LoVo (cell line): ENCODE data around the gene SYCE1.

Experiments
- DNase-seq: peaks from one replicate; pipeline ENCODE4 v3.0.0-alpha.2; 2016; ENCODE audit warnings: low spot score

The SYCE1 gene

DNA sequence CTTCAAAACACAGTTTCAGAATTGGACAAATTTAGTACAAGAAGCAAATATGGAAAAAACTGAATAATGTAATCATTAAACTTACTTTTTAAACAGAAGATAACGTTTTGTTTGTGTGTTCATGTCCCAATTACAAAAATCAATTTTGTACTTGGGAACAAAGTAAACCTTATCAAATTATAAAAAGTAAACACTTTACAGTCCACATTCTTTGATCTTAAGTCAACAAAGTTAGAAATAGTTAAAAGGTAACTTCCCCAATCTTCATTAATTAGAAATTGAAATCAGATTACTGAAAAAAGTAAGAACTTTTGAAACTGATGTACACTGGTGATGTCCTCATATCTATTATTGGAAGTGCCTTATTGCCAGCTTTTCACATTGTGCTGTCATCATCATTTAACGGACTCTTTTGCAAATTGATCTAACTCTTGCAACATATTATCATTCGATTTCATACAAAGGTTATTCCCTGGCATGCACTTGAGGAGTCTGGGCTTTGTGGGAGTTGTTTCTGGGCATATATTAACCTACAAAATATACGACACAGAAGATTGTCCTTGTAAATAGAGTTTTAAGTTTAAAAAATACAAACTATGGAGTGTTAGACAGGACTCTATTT lies 53.4 kb downstream of the SYCE1 start:
- DNase-seq = no peak

DNA sequence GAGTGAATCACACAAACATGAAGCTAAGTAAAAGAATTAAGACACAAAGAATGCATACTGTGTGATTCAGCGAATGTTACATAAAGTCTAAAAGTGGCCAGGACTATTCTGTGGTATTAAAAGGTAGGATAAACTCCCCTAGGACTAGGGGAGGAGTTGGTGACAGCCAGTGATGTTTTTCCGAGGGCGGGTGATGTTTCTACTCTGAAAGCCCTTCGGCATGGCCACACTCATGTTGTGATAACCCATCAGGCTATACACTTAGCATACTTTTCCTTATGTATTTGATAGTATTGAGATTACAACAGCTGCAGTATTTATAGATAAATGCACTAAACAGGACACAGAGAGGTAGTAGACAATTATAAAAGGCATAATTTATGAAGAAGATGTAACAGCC lies 54.0 kb downstream of the SYCE1 start:
- DNase-seq = no peak

DNA sequence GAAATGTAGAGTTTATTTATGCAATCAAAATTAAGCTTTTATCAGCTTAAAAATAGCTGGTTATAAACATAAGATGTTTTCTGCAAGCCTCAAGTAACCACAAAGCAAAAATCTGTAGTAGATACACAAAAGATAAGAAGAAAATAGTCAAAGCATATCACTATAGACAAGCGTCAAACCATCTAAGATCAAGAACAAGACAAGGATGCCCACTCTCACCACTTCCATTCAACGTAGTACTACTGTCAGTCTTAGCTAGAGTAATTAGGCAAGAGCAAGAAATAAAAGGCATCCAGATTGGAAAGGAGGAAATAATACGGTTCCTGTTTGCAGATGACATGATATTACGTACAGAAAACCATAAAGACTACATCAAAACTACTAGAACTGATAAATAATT lies 55.7 kb downstream of the SYCE1 start:
- no peak for DNase-seq
